NCI-H748 (cell line): Measurements from ENCODE around the gene GDF15.
"Not testable (repeated sequence)": the region's sequence is repeated elsewhere in the genome, so short reads cannot be mapped to it uniquely, and the experiment has no call there.

Source experiments
- DNase-seq: peaks from one replicate; lab custom pipeline; 2025; ENCODE audit not compliant: unreplicated experiment; lab: John Stamatoyannopoulos, UW

GDF15 gene

GRCh38 chr19:18363787-18364186 lies 22.2 kb upstream of the GDF15 start:
- DNase-seq: no peak

GRCh38 chr19:18364277-18364825 lies 21.6 kb upstream of the GDF15 start:
- DNase-seq: not testable (repeated sequence)

- peak; percentile 68 for DNase-seq
These were observed 21.0 kb upstream of the GDF15 start for GRCh38 chr19:18364826-18365528.

GRCh38 chr19:18366021-18366435 lies 19.9 kb upstream of the GDF15 start:
- no peak for DNase-seq

- DNase-seq: no peak
These were observed 17.3 kb upstream of the GDF15 start for GRCh38 chr19:18368504-18369222.

GRCh38 chr19:18373407-18373891 lies 12.5 kb upstream of the GDF15 start:
- DNase-seq: no peak

- DNase-seq: peak; percentile 53
These were observed 11.9 kb upstream of the GDF15 start for GRCh38 chr19:18373892-18374629.

- peak; percentile 63 for DNase-seq
These were observed 8.9 kb upstream of the GDF15 start for GRCh38 chr19:18377026-18377425.

- DNase-seq: peak; percentile 37
These were observed 5.9 kb upstream of the GDF15 start for GRCh38 chr19:18379803-18380747.

- DNase-seq: no peak
These were observed 5.1 kb upstream of the GDF15 start for GRCh38 chr19:18380843-18381242.

GRCh38 chr19:18383622-18384021 lies 2.3 kb upstream of the GDF15 start:
- not testable (repeated sequence) for DNase-seq

GRCh38 chr19:18384775-18385174 lies 1.2 kb upstream of the GDF15 start:
- DNase-seq: no peak

- DNase-seq: no peak
These were observed 641 bp upstream of the GDF15 start for GRCh38 chr19:18385359-18385674.

GRCh38 chr19:18386543-18387271 lies 749 bp downstream of the GDF15 start:
- no peak for DNase-seq

- DNase-seq: peak; percentile 63
These were observed 2.4 kb downstream of the GDF15 start for GRCh38 chr19:18388100-18388959.

GRCh38 chr19:18388960-18389725 lies 3.2 kb downstream of the GDF15 start:
- DNase-seq: no peak

- DNase-seq: no peak
These were observed 3.7 kb downstream of the GDF15 start for GRCh38 chr19:18389726-18390064.
